Stimulated activated CD8-positive, alpha-beta memory T cell treated with anti-CD3 and anti-CD28 coated beads, Interleukin-4, amount 100 ng/mL, for 4 hours (primary cell): ENCODE results near the gene PLEKHJ1.
"Not testable (repeated sequence)": the region's sequence is repeated elsewhere in the genome, so short reads cannot be mapped to it uniquely, and the experiment has no call there.

ENCODE experiments used
- DNase-seq, 2 donors: peaks; one replicate each; pipeline ENCODE4 v3.0.0-alpha.2; 2020; ENCODE audit warnings: low read depth in 2 of 2, low spot score in 1 of 2

The PLEKHJ1 gene

GRCh38 chr19:2200624-2201294 lies 35.4 kb downstream of the PLEKHJ1 start:
- DNase-seq = not testable (repeated sequence)

- no peak for DNase-seq
Observed at GRCh38 chr19:2199861-2200623, 36.1 kb downstream of the PLEKHJ1 start.

DNA sequence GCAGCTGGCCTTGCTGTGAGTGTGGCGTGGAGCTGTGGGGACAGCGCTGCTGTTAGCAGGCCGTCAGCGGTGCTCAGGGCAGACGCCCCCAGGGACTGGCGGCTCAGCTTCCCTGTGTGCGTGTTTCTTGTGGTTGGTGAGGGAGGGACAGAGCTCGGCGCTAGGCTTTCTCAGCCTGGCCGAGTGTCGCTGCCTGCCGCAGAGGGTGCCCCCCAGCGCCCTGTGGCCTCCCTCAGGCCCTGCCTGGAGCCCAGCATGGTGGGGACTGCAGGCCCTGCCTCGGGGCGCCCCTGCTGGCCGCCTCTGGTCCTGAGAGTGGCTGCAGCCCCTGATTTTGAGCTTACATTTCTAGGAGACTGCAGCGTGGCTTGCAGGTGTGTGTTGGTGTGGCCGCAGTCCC lies 36.9 kb downstream of the PLEKHJ1 start:
- DNase-seq = no peak

DNA sequence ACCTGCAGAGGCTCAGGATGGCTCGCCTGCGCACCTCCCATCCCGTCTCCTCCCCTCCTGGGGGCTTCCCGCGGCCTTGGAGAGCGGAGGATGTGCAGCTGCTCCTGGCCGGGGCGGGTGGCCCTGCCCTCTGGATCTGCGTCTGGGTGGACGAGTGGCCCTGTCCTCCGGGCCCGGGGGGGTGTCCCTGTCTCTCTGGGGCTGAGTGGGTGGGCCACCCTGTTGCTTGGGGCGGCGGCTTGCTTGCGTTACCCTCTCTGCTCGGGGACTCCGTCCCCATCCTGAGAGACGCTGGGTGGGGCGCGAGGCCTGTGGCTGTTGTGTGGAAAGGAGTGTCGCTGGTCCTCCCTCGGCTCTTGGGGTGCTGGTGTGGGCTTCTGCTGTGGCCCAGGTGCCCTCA lies 37.8 kb downstream of the PLEKHJ1 start:
- DNase-seq = no peak

GRCh38 chr19:2197270-2197669 lies 38.9 kb downstream of the PLEKHJ1 start:
- DNase-seq = no peak

DNA sequence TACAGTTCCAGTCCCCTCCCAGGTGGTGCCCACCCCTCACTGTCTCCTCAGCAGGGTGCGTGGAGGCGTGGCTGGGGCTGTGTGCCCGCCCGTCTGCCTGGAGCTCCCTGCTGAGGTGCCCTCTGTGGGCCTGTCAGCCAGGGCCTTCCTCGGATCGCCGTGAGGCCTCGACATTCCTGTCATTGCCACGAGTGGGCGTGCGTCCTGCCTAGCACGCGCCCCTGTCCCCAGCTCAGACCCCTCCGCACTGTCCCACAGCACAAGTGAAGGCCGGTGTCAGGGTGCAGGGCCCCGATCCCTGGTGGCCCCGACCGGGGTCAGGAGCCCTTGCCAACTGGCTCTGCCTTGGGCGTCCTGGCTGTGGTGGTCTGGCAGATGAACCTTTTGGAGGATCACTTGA lies 40.2 kb downstream of the PLEKHJ1 start:
- DNase-seq = no peak

DNA sequence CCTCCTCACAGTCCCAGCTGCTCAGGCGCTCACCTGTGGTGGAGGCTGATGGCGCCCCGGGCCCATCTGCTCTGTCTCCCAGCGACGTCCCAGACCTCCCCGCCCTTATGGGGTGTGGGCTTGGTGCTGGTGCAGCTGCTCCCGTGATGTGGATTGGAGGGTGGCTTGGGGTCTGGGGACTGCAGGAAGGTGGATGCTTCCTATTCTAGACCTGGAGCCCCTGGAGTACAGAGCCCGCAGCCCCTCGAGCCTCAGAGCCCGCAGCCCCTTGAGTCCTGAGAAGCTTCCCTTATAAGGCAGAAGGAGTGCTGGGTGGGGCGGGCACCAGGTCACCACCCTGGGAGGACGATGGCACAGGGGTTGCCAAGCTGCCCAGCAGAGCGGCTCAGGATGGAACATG lies 40.8 kb downstream of the PLEKHJ1 start:
- no peak for DNase-seq

- DNase-seq = no peak
Observed at GRCh38 chr19:2194513-2195078, 41.5 kb downstream of the PLEKHJ1 start.

DNA sequence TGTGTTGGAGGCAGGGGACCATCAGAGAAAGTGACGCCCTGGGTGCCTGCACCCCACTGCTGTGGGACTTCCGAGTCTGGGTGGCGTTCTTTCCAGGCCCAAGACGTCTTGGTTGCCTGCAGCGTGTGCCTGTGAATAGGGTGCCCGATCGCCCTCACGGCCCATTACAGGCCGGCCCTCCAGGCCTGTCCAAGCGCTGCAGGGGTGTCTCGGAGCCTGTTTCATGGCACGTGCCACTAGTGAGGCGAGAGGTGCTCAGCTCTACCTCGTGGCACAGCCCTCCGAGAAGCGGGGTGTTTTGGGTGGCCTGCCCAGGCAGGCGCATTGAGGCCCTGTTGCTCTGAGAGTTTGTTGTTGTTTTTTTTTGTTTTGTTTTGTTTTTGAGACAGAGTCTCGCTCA lies 42.3 kb downstream of the PLEKHJ1 start:
- DNase-seq = no peak

GRCh38 chr19:2192862-2193261 lies 43.3 kb downstream of the PLEKHJ1 start:
- no peak for DNase-seq

GRCh38 chr19:2191456-2192310 lies 44.4 kb downstream of the PLEKHJ1 start:
- DNase-seq = no peak

- DNase-seq = no peak
Observed at GRCh38 chr19:2190848-2191455, 45.2 kb downstream of the PLEKHJ1 start.

DNA sequence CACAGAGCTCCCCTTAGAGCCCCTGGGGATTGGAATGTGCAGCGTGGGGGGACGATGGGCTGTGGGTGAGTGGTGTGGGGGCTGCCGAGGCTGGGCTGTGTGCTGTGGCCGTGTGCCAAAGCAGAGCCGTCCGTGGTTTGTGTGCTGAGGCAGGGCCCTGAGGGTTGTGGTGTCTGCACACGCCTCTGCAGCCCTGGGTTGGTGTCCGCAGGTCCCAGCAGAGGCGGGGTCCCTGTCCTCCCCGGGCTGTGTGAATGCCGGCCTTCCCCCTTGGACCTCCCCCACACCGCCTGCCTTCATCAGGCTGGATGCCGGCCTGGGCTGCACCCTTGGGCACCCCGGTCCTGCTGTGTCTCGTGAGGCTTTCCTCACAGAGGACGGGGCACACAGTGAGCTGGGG lies 46.2 kb downstream of the PLEKHJ1 start:
- DNase-seq = no peak

GRCh38 chr19:2188708-2189385 lies 47.3 kb downstream of the PLEKHJ1 start:
- DNase-seq = peak in 1 of 2 donors; percentile 26

DNA sequence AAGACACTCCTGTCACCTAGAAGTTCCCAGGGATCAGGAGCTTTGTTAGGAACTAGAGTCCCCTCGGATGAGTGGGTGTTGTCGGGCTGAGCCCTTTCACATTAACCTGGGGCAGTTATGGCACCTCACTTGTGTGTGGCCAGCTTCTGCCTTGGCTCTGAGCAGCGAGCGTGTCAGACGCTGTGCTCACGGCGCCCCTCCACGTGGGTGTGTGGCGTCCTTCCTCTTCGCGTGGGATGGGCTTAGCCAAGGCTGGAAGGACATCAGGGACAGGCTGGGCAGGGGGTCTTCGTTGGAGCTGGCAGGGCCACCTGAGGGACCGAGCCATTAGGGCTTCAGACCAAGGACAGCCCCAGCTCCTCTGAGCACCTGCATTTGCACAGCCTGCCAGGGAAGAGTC lies 49.0 kb downstream of the PLEKHJ1 start:
- no peak for DNase-seq

DNA sequence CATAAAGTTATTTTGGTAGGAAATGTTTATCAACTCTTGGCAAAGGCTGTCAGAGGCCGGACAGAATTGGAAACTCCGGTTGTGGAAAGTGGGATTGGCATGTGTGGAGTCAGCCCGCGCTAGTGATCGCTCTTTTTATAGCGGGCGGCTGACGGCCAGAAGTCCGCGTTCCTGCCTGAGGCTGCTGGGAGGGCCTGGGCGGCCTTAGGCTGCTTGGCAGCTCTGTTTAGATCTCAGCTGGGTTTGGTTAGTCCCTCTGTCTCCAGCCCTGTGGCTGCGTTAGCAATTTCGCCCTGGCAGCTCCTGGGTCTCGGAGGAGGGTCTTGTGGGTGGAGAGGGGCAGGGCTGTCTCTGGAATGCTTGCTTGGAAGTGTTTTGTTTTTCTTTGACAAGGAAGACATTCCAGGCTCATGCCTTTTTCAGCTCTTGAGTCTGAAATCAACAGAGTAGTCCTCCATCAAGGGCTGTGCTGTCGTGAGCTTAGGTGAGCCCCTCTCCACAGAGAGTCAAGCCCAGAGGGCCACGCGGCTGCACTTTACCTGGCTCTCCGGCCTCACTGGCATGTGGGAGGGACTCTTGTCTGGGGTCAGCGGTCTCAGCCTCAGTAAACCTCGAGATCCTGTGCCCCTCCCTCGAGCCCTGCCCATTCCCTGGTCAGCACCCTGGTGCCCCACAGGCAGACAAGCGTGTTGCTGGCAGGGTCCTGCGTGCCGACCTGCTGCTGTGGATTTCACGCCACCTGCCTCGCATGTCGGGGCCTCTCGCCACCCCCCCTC lies 49.9 kb downstream of the PLEKHJ1 start:
- no peak for DNase-seq

- DNase-seq = no peak
Observed at GRCh38 chr19:2185734-2186070, 50.4 kb downstream of the PLEKHJ1 start.

DNA sequence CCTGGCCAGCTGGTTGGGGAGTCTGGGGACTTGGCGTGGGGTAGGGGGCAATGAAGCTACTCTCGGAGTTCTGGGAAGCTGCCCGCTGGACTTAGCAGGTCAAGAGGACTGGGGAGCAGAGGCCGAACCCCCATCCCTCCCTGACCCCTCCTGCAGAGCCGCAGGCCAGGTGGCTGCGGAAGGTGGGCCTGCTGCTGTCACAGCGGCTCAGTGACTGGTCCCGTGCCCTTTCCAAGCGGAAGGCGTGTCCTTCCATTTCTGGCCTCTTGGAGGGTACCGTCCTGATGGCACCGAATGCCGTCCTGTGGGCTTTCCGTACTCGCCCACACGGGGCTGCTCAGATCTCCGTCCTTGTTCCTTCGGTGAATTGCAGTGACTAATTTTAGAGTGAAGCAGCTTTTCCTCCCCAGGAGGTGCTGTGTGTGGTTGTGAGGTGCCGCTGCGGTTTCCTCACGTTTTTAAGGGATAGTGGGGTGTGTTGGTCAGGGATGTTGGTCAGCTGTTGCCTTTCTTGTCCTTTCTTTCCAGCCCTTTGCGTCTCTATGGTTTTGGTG lies 51.6 kb downstream of the PLEKHJ1 start:
- no peak for DNase-seq
